Measurements from ENCODE around the gene BATF. TPM values are rescaled to one million over a fixed set of nuclear protein-coding genes. Genes with fewer than 3 reads are reported as not detected.

BATF gene
- total RNA-seq, 4 donors from 2014 or later = 0.28 to 6.4 (median 1.3) TPM; not detected in 1

- Histone ChIP-seq H3K27me3 (no peaks in the 10 kb centered on the region), H3K4me3 (no peak overlapping the region), H3K36me3 (no peaks in the 10 kb centered on the region), H3K9me3 (no peaks in the 10 kb centered on the region), H3K4me1 (no peaks in the 10 kb centered on the region), H3K27ac (no peak overlapping the region)
- DNase-seq = no peak
- TF ChIP-seq CTCF (IDR thresholded peaks at IDR 0.05) = no peak
- TF ChIP-seq POLR2A (IDR thresholded peaks at IDR 0.05) = no peak
- intact Hi-C loops (cut with DNase I; ENCODE audit: low total_unique reads) = no loop called here
These were observed 2.2 kb upstream of the BATF start for GRCh38 chr14:75519826-75520728.

GRCh38 chr14:75520852-75521251 is 1.4 kb upstream of the BATF start:
- DNase-seq = no peak
- no peaks in the 10 kb centered on the region for H3K27me3 ChIP-seq
- no peak overlapping the region for H3K27ac ChIP-seq
- TF ChIP-seq POLR2A (IDR thresholded peaks at IDR 0.05) = no peak
- no peak for TF ChIP-seq CTCF (IDR thresholded peaks at IDR 0.05)
- intact Hi-C loops (cut with DNase I; ENCODE audit: low total_unique reads) = no loop called here
- H3K4me1 ChIP-seq = no peaks in the 10 kb centered on the region
- no peaks in the 10 kb centered on the region for H3K36me3 ChIP-seq
- no peaks in the 10 kb centered on the region for H3K9me3 ChIP-seq
- no peak overlapping the region for H3K4me3 ChIP-seq

GRCh38 chr14:75521415-75522199 is 662 bp upstream of the BATF start:
- no peaks in the 10 kb centered on the region for H3K36me3 ChIP-seq
- H3K9me3 ChIP-seq = no peaks in the 10 kb centered on the region
- H3K27ac ChIP-seq = no peak overlapping the region
- no peaks in the 10 kb centered on the region for H3K27me3 ChIP-seq
- TF ChIP-seq POLR2A (IDR thresholded peaks at IDR 0.05) (no peak), CTCF (IDR thresholded peaks at IDR 0.05) (no peak)
- H3K4me1 ChIP-seq = no peaks in the 10 kb centered on the region
- intact Hi-C loops (cut with DNase I; ENCODE audit: low total_unique reads) = no loop called here
- H3K4me3 ChIP-seq = no peak overlapping the region
- no peak for DNase-seq

GRCh38 chr14:75522983-75523318 is 682 bp downstream of the BATF start:
- no peak overlapping the region for H3K27ac ChIP-seq
- no peak for DNase-seq
- H3K36me3 ChIP-seq = no peaks in the 10 kb centered on the region
- intact Hi-C loops (cut with DNase I; ENCODE audit: low total_unique reads) = no loop called here
- H3K9me3 ChIP-seq = no peaks in the 10 kb centered on the region
- no peak overlapping the region for H3K4me3 ChIP-seq
- H3K27me3 ChIP-seq = no peaks in the 10 kb centered on the region
- no peaks in the 10 kb centered on the region for H3K4me1 ChIP-seq
- TF ChIP-seq POLR2A (IDR thresholded peaks at IDR 0.05) = no peak
- TF ChIP-seq CTCF (IDR thresholded peaks at IDR 0.05) = no peak

GRCh38 chr14:75523771-75524171 is 1.5 kb downstream of the BATF start:
- Histone ChIP-seq H3K4me1 (no peaks in the 10 kb centered on the region), H3K27me3 (no peaks in the 10 kb centered on the region), H3K36me3 (no peaks in the 10 kb centered on the region), H3K27ac (peak overlapping the region in 1 of 2 donors; percentile 17), H3K9me3 (no peaks in the 10 kb centered on the region), H3K4me3 (no peak overlapping the region)
- TF ChIP-seq POLR2A (IDR thresholded peaks at IDR 0.05) = no peak
- no peak for TF ChIP-seq CTCF (IDR thresholded peaks at IDR 0.05)
- peak in 1 of 2 donors; percentile 38 for DNase-seq
- intact Hi-C loops (cut with DNase I; ENCODE audit: low total_unique reads) = no loop called here

Measured in uterus (tissue), 4 donors.